Caco-2 (cell line): ENCODE data around the gene ANTXRL. TPM values are rescaled to one million over a fixed set of nuclear protein-coding genes. Genes with fewer than 3 reads are reported as not detected.
"Not testable (repeated sequence)": the region's sequence is repeated elsewhere in the genome, so short reads cannot be mapped to it uniquely, and the experiment has no call there.

Experiments
- BruUV-seq: library from RNA; stranded (reverse); fragments of 400-500 nt; replicated peaks from 2 replicates; lab custom pipeline; 2021; lab: Mats Ljungman, UMichigan
- CTCF ChIA-PET: fragments of 300-600 bp; sonication (Branson Sonifier 250); formaldehyde crosslinking; loops from one replicate; lab custom pipeline; 2022; ENCODE audit warnings: antibody characterized with exemption; lab: Charles Lee
- POLR2A ChIA-PET: fragments of 300-600 bp; sonication (Branson Sonifier 250); formaldehyde crosslinking; loops from one replicate; lab custom pipeline; 2022; ENCODE audit warnings: antibody characterized with exemption; lab: Charles Lee
- DNase-seq, 2 experiments: peaks; one replicate each; pipeline versions ENCODE4 v3.0.0 to v3.0.0-alpha.2; 2020 to 2022
- H3K27me3 ChIP-seq: replicated peaks from 2 replicates; pipeline ENCODE4 v1.6.0; 2011; ENCODE audit warnings: low read length; ENCODE audit not compliant: control insufficient read depth, insufficient read depth
- H3K36me3 ChIP-seq: 2 replicates; pipeline ENCODE4 v1.5.1; 2011; ENCODE audit warnings: low read length; ENCODE audit not compliant: control insufficient read depth, insufficient read depth
- H3K4me1 ChIP-seq: fragments of 250-450 bp; sonication (Bioruptor Pico); 2 replicates; pipeline ENCODE4 v1.5.1; 2020; ENCODE audit warnings: mild to moderate bottlenecking
- H3K4me3 ChIP-seq: 2 replicates; pipeline ENCODE4 v1.5.1; 2011; ENCODE audit warnings: low read depth, mild to moderate bottlenecking, control low read depth, low read length
- H3K9me3 ChIP-seq: fragments of 250-450 bp; sonication (Bioruptor Pico); 2 replicates; pipeline ENCODE4 v1.5.1; 2020; ENCODE audit warnings: mild to moderate bottlenecking, moderate library complexity
- H3K27ac Mint-ChIP-seq: one replicate; pipeline ENCODE4 v1.8.0; 2022; ENCODE audit warnings: mixed read lengths; ENCODE audit not compliant: unreplicated experiment
- H3K27me3 Mint-ChIP-seq: one replicate; pipeline ENCODE4 v1.8.0; 2022; ENCODE audit warnings: mixed read lengths; ENCODE audit not compliant: insufficient read depth, unreplicated experiment
- H3K36me3 Mint-ChIP-seq: one replicate; pipeline ENCODE4 v1.8.0; 2022; ENCODE audit warnings: mild to moderate bottlenecking, mixed read lengths; ENCODE audit not compliant: insufficient read depth, unreplicated experiment
- H3K4me1 Mint-ChIP-seq: one replicate; pipeline ENCODE4 v1.8.0; 2022; ENCODE audit warnings: low read depth, mixed read lengths; ENCODE audit not compliant: unreplicated experiment
- H3K4me3 Mint-ChIP-seq: one replicate; pipeline ENCODE4 v1.8.0; 2022; ENCODE audit warnings: mild to moderate bottlenecking, moderate library complexity, mixed read lengths; ENCODE audit not compliant: unreplicated experiment
- H3K9me3 Mint-ChIP-seq: one replicate; pipeline ENCODE4 v1.8.0; 2022; ENCODE audit warnings: mixed read lengths; ENCODE audit not compliant: unreplicated experiment
- intact Hi-C: fragments of 100-400 bp; cut with micrococcal nuclease; formaldehyde crosslinking; loops from one replicate; pipeline ENCODE4 v1.10.0; 2022; ENCODE audit not compliant: unreplicated experiment
- total RNA-seq: library from RNA; stranded (reverse); gene quantifications from 2 replicates; pipeline ENCODE4 v1.2.3, GENCODE V29; 2022
- TF ChIP-seq, protein P1 (sequence below), 2 experiments: fragments of 200-600 bp in 1 of 2; IDR thresholded peaks; 1 replicate in 1 of 2; 2 replicates in 1 of 2; pipeline versions ENCODE4 v1.5.1 to v1.8.0; 2011 to 2022; ENCODE audit warnings: antibody characterized with exemption in 1 of 2, control low read depth in 1 of 2, inconsistent platforms in 1 of 2, low read depth in 1 of 2, low read length in 1 of 2, mild to moderate bottlenecking in 1 of 2, moderate library complexity in 1 of 2; ENCODE audit not compliant: insufficient read depth in 1 of 2, severe bottlenecking in 1 of 2, unreplicated experiment in 1 of 2

The ANTXRL gene
- total RNA-seq, 1 experiment from 2014 or later, result not detected

DNA sequence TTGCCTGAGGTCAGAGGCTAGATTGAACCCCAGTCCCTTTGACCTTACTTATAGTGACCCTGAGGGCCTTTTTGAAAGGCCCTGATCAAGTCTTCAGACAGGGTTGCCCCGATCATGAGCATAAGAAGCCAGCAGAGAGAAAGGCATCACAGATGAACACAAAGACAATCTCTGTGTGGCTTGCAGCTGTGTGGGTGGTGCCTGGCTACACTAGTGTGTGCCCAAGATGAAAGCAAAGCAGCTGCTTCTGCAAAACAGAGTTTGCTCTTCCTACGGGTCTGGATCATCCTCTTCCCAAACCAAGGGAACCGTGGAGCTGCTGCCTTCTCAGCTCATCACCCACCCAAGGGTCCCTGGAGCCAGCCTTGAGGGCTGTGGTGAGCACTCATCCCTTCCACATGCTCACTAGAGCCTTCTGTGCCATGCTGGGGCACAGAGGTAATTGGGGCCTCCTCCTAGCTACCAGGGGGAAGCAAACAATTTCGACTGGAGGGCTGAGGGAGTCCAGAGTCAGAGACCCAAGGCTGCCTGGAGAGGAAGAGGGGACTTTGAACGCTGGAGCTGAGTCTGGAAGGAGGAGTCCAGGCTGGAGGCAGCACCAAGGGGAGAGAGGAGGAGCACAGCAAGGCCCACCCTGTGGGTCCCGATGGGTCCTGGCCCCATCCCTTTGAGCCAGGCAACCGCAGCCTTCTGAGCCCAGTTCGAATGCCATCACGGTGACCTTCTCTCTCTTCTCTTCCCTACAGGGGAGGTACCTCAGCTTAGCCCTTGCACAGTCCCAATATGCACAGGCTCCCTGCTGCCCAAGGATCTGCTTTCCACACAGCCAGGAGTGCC is 42.3 kb downstream of the ANTXRL start:
- Mint-ChIP-seq H3K27ac (no peak overlapping the region), H3K4me3 (no peak overlapping the region), H3K9me3 (no peaks in the 10 kb centered on the region), H3K4me1 (no peaks in the 10 kb centered on the region), H3K27me3 (no peaks in the 10 kb centered on the region), H3K36me3 (no peaks in the 10 kb centered on the region)
- Histone ChIP-seq H3K36me3 (no peaks in the 10 kb centered on the region), H3K4me1 (no peaks in the 10 kb centered on the region), H3K9me3 (no peaks in the 10 kb centered on the region), H3K4me3 (no peak overlapping the region), H3K27me3 (no peaks in the 10 kb centered on the region)
- no peak for DNase-seq
- TF ChIP-seq, protein P1, sequence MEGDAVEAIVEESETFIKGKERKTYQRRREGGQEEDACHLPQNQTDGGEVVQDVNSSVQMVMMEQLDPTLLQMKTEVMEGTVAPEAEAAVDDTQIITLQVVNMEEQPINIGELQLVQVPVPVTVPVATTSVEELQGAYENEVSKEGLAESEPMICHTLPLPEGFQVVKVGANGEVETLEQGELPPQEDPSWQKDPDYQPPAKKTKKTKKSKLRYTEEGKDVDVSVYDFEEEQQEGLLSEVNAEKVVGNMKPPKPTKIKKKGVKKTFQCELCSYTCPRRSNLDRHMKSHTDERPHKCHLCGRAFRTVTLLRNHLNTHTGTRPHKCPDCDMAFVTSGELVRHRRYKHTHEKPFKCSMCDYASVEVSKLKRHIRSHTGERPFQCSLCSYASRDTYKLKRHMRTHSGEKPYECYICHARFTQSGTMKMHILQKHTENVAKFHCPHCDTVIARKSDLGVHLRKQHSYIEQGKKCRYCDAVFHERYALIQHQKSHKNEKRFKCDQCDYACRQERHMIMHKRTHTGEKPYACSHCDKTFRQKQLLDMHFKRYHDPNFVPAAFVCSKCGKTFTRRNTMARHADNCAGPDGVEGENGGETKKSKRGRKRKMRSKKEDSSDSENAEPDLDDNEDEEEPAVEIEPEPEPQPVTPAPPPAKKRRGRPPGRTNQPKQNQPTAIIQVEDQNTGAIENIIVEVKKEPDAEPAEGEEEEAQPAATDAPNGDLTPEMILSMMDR (IDR thresholded peaks at IDR 0.05; ENCODE audit: insufficient read depth in 1 of 2, low read depth in 1 of 2, low read length in 1 of 2, severe bottlenecking in 1 of 2, unreplicated experiment in 1 of 2), result no peak
- BruUV-seq, result no TSS peak
- intact Hi-C loops, result loop anchor here (5.0 kb wide), 1 partner anchor 102 kb away; no protein-coding TSS in a partner anchor
- ChIA-PET POLR2A (no interaction called here), CTCF (no interaction called here)

DNA sequence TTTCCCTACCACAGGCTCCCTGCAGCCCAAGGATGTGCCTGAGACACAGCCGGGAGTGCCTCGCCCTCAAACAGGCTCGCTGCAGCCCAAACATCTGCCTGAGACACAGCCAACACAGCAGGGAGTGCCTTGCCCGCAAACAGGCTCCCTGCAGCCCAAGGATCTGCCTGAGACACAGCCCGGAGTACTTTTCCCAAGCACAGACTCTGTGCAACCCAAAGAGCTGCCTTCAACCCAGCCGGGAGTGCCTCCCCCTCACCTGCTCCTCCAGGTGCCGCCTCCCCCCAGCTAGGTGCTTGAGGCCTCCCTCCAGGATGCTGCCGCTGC is 42.9 kb downstream of the ANTXRL start:
- intact Hi-C loops, result loop anchor here (5.0 kb wide), 1 partner anchor 102 kb away; no protein-coding TSS in a partner anchor
- POLR2A ChIA-PET, result no interaction called here
- H3K4me3 ChIP-seq, result no peak overlapping the region

DNA sequence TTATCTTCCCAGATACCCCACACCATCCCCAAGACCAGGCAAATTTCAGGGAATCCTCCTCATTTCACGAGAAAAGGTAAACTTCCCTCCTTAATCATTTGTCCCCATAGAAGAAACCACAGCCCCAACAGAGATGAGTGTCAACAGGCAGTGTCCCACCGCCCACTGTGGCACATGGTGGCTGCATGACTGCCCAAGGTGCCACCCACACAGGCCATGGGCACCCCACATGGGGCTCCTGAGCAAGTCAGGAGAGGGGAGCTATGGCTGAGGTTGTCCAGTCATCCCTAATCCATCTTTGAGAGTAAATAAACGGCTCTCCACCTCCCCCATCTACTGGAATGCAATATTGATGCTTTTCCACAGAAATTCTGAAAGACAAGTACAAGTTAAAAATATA is 44.1 kb downstream of the ANTXRL start:
- no peaks in the 10 kb centered on the region for H3K4me1 ChIP-seq
- Mint-ChIP-seq H3K4me1 (no peaks in the 10 kb centered on the region), H3K9me3 (no peaks in the 10 kb centered on the region), H3K27ac (no peak overlapping the region), H3K36me3 (no peaks in the 10 kb centered on the region), H3K27me3 (no peaks in the 10 kb centered on the region), H3K4me3 (no peak overlapping the region)
- no peak for DNase-seq
- CTCF ChIA-PET, result no interaction called here
- no peak overlapping the region for H3K4me3 ChIP-seq
- POLR2A ChIA-PET, result no interaction called here
- BruUV-seq, result no TSS peak
- no peaks in the 10 kb centered on the region for H3K36me3 ChIP-seq
- TF ChIP-seq, protein P1 (IDR thresholded peaks at IDR 0.05; ENCODE audit: insufficient read depth in 1 of 2, low read depth in 1 of 2, low read length in 1 of 2, severe bottlenecking in 1 of 2, unreplicated experiment in 1 of 2), result no peak
- H3K27me3 ChIP-seq, result no peaks in the 10 kb centered on the region
- H3K9me3 ChIP-seq, result no peaks in the 10 kb centered on the region
- intact Hi-C loops, result no loop called here

More for the DNA sequence above, 42.9 kb downstream of the ANTXRL start:
- Mint-ChIP-seq H3K4me1 (no peaks in the 10 kb centered on the region), H3K9me3 (no peaks in the 10 kb centered on the region), H3K36me3 (no peaks in the 10 kb centered on the region), H3K27me3 (no peaks in the 10 kb centered on the region), H3K4me3 (no peak overlapping the region), H3K27ac (no peak overlapping the region)
- no peak for DNase-seq
- Histone ChIP-seq H3K36me3 (no peaks in the 10 kb centered on the region), H3K9me3 (no peaks in the 10 kb centered on the region), H3K4me1 (no peaks in the 10 kb centered on the region), H3K27me3 (no peaks in the 10 kb centered on the region)
- CTCF ChIA-PET, result no interaction called here
- TF ChIP-seq, protein P1 (IDR thresholded peaks at IDR 0.05; ENCODE audit: insufficient read depth in 1 of 2, low read depth in 1 of 2, low read length in 1 of 2, severe bottlenecking in 1 of 2, unreplicated experiment in 1 of 2), result no peak
- no TSS peak for BruUV-seq

DNA sequence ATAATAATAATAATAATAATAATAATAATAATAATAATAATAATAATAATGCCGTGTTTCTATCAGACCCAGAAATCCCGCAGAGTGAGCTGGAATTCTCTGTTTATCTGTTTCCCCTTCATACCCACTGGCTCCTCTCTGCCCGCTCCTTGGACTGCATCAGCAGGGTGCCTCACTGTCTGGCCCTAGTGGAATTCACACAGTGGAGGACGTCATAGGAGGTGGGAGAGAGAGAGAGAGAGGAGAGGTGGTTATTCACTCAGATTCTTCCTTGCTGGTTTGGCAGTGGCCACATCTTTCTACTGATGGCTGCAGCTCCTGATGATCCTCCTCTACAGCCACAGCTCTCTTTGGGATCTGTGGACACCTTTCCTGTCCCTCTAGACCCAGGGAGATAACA is 78.7 kb downstream of the ANTXRL start:
- H3K9me3 ChIP-seq, H3K4me3 Mint-ChIP-seq, H3K36me3 ChIP-seq, POLR2A ChIA-PET, H3K27ac Mint-ChIP-seq, H3K27me3 Mint-ChIP-seq, intact Hi-C loops, H3K36me3 Mint-ChIP-seq, H3K27me3 ChIP-seq, H3K4me3 ChIP-seq, BruUV-seq, DNase-seq, H3K4me1 Mint-ChIP-seq, CTCF ChIA-PET, H3K9me3 Mint-ChIP-seq, H3K4me1 ChIP-seq: not testable (repeated sequence)

DNA sequence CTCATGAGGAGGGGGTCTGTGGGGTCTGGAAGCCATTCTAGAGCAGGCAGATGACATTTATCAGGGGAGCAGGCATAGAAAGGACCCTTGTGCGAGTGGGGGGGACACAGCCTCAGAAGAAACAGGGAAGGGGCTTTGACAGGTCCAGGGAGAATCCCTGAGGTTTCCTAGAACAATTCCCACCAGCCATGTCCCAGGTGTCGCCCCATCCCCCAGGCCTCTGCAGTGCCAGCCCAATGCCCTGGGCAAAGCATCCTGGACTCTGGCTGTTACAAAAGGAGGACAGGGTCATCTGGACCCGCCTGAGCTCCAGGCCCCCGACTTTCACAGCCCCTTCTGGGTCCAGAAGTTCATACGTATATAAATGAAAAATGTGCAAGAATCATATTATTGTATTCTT is 80.4 kb downstream of the ANTXRL start:
- H3K27ac Mint-ChIP-seq, H3K4me3 ChIP-seq, intact Hi-C loops, BruUV-seq, H3K9me3 Mint-ChIP-seq, H3K4me3 Mint-ChIP-seq, H3K36me3 ChIP-seq, H3K9me3 ChIP-seq, H3K27me3 Mint-ChIP-seq, POLR2A ChIA-PET, CTCF ChIA-PET, DNase-seq, H3K27me3 ChIP-seq, H3K4me1 Mint-ChIP-seq, H3K4me1 ChIP-seq, H3K36me3 Mint-ChIP-seq: not testable (repeated sequence)
